GM12865 (cell line): ENCODE data around the gene UNC45B.

Experiments
- DNase-seq: peaks from one replicate; pipeline ENCODE4 v3.0.0; 2010; ENCODE audit warnings: low read depth
- H3K4me3 ChIP-seq: 2 replicates; pipeline ENCODE4 v1.5.1; 2011; ENCODE audit warnings: mild to moderate bottlenecking, low read depth, low read length, control low read depth
- CTCF ChIP-seq: IDR thresholded peaks from 2 replicates; pipeline ENCODE4 v1.5.1; 2011; ENCODE audit warnings: low read length, control low read depth, low read depth, inconsistent platforms; ENCODE audit not compliant: insufficient read depth; ENCODE audit errors: missing control alignments

Gene UNC45B

GRCh38 chr17:35236821-35237220 lies 89.2 kb downstream of the UNC45B start:
- no peak for TF ChIP-seq CTCF
- DNase-seq, result no peak
- no peak overlapping the region for H3K4me3 ChIP-seq

GRCh38 chr17:35238821-35239220 lies 91.2 kb downstream of the UNC45B start:
- no peak overlapping the region for H3K4me3 ChIP-seq
- TF ChIP-seq CTCF, result no peak
- DNase-seq, result no peak
